ENCODE data around the gene ANXA6.

GRCh38 chr5:151204051-151204450, 46.5 kb upstream of the ANXA6 start:
- no peak for TF ChIP-seq POLR2AphosphoS5 (IDR thresholded peaks at IDR 0.05)
- TF ChIP-seq POLR2A (IDR thresholded peaks at IDR 0.05) = no peak
